Hepatocyte (in vitro differentiated cells): ENCODE measurements around the gene COL6A3.

Source experiments
- EZH2 ChIP-seq: fragments of 200-600 bp; sonication (generic); IDR thresholded peaks from 2 replicates; pipeline ENCODE4 v1.6.1; 2016; ENCODE audit warnings: antibody characterized with exemption, mild to moderate bottlenecking, borderline replicate concordance
- TF ChIP-seq, protein P1 (sequence below): fragments of 200-600 bp; sonication (generic); IDR thresholded peaks from 2 replicates; pipeline ENCODE4 v1.5.1; 2016; ENCODE audit warnings: antibody characterized with exemption, mild to moderate bottlenecking; ENCODE audit not compliant: poor library complexity

DNA sequence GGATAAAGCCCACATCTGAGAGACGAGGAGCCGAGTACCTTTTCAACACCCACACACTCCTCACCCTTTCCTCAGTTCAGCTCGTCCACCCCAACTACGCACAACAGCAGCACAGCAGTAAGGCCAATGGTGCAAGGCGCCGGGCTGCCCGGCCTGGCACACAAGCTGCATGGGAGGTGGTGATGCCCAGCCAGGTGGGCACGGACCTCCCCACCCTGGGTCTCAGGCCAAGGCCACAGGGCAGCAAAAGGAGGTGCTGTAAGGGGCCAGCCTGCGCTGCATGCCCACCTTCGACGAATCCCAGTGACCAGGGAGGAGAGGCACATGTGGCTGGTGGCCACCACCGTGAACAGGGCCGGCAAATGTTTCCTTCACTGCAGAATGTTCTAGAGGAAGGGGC lies 36.6 kb upstream of the COL6A3 start:
- TF ChIP-seq, protein P1, sequence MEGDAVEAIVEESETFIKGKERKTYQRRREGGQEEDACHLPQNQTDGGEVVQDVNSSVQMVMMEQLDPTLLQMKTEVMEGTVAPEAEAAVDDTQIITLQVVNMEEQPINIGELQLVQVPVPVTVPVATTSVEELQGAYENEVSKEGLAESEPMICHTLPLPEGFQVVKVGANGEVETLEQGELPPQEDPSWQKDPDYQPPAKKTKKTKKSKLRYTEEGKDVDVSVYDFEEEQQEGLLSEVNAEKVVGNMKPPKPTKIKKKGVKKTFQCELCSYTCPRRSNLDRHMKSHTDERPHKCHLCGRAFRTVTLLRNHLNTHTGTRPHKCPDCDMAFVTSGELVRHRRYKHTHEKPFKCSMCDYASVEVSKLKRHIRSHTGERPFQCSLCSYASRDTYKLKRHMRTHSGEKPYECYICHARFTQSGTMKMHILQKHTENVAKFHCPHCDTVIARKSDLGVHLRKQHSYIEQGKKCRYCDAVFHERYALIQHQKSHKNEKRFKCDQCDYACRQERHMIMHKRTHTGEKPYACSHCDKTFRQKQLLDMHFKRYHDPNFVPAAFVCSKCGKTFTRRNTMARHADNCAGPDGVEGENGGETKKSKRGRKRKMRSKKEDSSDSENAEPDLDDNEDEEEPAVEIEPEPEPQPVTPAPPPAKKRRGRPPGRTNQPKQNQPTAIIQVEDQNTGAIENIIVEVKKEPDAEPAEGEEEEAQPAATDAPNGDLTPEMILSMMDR: no peak
- no peak for TF ChIP-seq EZH2
